Thyroid gland (tissue), 4 donors: ENCODE data around the gene LOXHD1.

Experiments
- CTCF ChIP-seq, 6 experiments: fragments of 200-600 bp in 3 of 6; fragments of 450-650 bp in 3 of 6; sonication (generic) in 3 of 6; IDR thresholded peaks; one replicate each; pipeline ENCODE4 v1.5.1; 2016 to 2019; ENCODE audit warnings: antibody characterized with exemption in 6 of 6, mild to moderate bottlenecking in 2 of 6, inconsistent platforms in 1 of 6, moderate library complexity in 1 of 6
- POLR2A ChIP-seq, 2 donors: fragments of 450-650 bp; IDR thresholded peaks; one replicate each; pipeline ENCODE4 v1.6.1; 2017; ENCODE audit warnings: antibody characterized with exemption in 2 of 2, mild to moderate bottlenecking in 2 of 2, moderate library complexity in 1 of 2

GRCh38 chr18:46427216-46427995, 229.6 kb downstream of the LOXHD1 start:
- no peak for TF ChIP-seq CTCF (IDR thresholded peaks at IDR 0.05)
- TF ChIP-seq POLR2A (IDR thresholded peaks at IDR 0.05): no peak
